Germinal center (tissue), 1 donor: ENCODE results near the gene BSG.
"Not testable (repeated sequence)": the region's sequence is repeated elsewhere in the genome, so short reads cannot be mapped to it uniquely, and the experiment has no call there.

Source experiments
- DNase-seq: peaks from one replicate; pipeline ENCODE4 v3.0.0; 2012; ENCODE audit warnings: mixed read lengths, low spot score

The BSG gene

DNA sequence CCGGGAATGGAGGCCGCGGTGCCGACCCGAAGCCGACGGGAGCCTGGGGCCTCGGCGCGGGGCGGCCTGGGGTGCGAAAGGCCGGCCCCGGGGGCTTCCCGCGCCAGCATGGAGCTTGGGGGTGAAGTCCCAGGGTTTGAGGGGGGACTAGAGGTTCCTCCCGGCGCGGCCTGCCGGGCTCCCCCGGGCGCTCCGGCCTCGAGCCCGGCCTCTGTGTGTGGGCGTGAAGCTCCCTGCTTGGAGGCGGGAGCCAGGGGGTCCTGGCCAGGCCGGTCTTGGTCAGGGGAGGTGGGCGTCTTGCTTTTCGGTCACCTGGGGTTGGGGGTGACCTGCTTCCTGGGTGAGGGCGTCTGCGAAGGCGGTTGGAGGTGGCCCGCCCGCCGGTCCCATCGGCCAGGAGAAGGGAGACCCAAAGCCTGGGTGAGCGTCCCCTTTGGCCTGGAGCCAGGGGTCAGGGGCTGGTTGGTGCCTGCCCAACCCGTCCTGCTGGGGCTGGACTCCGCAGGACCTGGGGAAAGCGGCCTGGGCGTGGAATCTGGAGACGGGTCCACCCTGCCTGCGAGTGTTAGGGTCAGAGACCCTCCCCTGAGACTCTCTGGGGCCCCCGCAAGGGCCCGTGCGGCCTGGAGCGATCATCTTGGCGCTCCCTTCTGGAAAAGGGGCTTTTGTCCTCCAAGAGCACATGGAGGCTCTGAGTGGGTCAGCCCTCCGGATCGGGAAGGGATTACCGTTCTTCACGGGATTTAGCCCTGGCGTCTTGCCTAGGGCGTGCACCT is 535 bp downstream of the BSG start:
- DNase-seq, result no peak

DNA sequence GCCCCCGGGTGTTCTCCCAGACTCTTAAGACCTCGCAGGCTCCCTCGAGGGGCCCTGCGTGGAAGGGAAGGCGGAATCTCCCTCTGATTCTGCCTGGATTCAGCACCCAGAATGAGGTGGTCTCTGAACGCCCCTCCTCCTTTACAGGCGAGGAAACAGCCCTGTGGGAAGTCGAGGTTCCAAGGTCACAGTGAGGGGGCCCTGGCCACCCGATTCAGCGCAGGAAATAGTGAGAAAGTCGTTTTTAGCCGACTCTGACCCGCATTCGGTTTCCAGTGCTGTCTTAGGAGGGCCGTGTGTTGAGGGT is 1.1 kb downstream of the BSG start:
- peak; percentile 20 for DNase-seq

DNA sequence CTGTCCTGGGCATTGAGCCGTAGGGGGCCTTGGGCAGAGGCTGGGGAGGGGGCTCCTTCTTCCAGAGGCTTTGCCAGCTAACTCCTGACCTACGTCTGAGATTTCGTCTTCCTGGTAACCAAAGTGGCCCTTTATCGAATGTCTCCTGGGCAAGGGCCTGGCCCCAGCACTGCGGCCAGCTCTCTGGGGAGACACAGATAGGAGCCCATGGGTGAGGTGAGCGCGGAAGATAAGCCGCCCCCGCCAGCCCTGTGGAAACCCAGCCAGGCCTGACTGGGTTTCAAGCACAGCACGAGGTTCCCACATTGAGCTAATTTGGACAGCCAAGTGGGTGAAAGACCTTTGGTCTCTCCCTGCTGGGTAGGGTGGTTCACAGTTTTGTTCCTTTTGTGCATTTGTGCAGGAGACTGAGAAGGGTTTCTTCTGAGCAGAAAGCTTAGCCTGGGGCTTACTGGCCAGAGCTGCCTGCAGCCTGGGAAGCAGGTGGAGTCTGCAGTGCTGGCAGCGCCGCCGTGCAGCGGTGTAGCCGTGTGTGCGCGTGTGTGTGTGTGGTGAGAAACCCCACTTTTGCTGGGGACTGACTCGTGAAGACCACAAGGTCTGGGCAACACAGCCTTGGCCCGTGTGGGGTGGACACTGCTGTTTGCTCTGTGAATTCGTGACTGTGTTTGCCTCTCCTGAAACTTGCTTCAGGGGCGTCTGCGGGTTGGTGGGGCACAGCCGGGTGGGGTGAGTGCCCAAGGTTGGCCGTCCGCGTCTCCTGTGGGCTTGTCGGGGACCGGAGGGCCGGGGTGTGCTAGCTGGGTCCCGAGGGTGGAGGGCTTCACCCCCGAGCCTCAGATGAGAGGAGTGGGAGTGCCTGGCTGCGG is 2.5 kb downstream of the BSG start:
- peak; percentile 11 for DNase-seq

DNA sequence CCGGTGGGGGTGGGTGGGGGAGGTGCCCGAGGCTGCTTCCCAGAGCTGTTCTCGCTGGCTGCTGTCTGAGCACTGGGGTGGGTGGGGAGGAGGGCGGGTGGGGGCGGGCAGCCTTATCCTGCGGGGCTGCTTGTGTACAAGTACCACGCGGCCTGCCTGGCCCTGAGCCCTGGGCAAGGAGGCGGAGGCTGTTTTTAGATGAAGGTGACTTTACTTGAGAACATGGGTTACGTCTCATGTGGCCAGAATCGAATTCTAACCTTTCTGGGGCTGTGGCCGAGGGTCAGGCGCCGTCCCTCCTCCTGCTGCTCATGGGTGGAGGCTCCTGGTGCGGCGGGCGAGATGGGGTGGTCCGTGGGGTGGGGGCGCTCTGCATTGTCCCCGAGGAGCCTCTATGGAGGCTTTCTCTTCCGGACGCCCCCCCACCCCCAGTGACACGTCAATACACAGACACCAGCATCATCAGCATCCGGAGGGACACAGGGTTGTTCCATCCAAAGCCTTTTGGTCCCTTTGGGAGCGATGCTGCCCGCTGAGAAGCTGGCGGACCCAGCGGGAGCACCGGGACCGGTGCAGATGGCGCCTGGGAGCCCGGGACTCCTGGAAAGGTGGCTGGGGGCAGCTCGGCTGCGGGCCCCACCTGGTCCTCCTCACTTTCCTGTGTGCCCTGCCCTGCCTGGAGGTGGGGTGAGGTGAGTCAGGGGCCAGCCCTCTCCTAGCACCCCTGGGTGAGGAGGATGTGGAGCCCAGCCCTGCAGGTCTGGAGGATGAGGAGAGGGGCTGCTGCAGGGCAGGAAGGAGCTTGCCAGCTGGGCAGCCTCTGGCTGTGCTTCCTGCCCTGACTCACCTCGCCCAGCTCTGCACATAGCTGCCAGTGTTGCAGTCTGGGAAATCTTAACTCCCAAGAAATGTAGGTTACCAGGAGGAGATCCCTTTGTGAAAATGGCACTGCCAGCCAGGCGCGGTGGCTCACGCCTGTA is 3.4 kb downstream of the BSG start:
- DNase-seq, result no peak

DNA sequence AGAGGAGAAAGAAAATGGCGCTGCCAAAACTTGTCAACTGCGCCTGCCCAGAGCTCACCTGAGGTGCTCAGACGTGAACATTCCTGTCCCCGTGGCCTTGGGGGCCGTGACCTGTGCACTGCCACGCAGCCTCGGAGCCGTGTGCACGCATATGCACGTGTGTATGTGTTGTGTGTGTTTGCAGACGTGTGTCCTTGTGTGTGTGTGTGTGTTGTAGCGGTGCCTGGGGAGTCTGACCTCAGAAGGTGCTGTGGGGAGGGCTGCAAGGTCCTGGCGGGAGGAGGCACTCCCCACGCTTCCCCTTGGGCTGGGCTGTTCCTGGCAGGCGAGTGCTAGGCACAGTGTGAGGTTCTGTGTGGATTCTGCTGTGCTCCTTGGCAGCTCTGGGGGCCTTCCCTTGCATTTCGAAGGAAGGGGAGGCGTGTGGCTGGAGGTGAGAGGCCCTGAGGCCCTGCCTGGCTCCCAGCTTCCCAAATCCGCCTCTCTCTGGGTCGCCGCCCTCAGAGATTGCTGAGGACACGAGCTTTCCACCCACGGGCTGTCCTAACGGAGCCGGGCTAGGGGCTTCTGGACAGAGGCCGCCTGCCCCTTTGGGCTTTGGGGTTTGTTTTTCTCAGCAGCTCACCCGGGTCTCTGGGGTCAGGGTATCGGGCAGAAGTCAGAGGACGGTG is 4.5 kb downstream of the BSG start:
- DNase-seq, result no peak

DNA sequence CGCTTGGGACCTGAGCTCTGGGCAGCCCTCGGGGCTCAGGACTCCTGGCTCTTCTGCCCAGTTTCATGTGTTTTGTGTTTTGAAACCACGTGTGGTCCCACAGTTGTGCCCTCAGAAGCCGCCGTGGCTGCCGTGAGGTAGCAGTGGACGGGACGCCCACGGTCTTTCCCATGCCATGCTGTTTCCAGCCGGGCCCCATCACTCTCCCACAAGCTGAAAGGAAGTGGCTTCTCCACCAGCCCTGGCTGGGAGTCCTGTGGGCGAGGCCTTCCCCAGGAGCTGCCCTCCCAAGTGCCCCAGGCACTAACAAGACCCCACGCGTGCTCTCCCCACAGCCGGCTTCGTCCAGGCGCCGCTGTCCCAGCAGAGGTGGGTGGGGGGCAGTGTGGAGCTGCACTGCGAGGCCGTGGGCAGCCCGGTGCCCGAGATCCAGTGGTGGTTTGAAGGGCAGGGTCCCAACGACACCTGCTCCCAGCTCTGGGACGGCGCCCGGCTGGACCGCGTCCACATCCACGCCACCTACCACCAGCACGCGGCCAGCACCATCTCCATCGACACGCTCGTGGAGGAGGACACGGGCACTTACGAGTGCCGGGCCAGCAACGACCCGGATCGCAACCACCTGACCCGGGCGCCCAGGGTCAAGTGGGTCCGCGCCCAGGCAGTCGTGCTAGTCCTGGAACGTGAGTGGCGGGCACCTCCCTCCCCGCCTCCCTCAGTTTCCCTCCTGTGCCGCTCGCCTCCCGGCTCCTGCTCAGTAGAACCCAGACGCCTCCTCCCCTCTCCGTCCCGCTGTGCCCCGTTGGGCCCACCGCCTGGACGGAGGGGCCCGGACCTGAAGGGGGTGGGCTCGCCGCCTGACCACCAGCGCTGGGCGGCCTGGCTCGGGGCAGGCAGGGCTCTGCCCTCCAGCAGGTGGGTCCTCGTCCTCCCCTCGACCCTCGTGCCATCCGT is 5.3 kb downstream of the BSG start:
- DNase-seq, result no peak

DNA sequence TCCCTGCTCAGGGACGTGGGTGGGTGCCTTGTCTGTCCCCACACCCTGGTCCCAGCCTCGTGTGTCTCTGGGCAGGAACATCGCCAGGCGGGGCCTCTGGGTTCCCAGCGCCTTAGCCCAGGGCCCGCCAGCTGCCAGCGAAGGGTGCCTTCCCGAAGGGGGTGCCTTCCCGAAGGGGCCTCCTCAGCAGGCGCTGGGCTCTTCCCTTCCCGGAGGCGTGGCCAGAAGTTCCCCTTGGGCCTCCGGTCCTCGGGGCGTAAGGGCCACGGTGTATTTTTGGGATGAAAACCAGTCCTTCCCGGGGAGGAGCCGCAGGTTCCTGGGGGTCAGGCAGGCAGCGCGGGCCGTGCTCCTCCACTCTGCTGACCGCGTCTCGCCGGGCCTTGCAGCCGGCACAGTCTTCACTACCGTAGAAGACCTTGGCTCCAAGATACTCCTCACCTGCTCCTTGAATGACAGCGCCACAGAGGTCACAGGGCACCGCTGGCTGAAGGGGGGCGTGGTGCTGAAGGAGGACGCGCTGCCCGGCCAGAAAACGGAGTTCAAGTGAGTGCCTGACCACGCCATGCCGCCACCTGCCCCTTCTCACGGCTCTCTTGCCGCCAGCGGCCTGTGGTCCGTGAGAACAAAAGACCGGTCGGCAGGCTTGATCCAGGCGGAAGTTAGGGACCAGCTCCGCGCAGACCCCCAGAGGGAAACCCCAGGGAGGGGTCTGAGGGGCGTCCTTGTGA is 6.9 kb downstream of the BSG start:
- DNase-seq, result no peak

DNA sequence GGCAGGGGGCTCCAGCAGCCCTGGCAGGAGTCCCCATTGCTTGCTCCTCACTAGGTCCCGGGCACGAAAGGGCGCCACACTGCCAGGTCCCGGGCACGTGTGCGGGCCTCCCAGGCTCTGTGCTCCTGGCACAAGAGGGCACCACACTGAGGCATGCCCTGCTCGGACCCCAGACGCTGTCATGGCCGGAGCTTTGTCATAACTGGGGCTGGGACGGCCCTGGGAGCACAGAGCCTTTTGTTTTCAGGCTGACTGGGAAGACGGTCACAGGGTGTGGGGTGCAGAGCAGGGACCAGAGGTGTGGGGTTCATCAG is 7.4 kb downstream of the BSG start:
- DNase-seq, result no peak

DNA sequence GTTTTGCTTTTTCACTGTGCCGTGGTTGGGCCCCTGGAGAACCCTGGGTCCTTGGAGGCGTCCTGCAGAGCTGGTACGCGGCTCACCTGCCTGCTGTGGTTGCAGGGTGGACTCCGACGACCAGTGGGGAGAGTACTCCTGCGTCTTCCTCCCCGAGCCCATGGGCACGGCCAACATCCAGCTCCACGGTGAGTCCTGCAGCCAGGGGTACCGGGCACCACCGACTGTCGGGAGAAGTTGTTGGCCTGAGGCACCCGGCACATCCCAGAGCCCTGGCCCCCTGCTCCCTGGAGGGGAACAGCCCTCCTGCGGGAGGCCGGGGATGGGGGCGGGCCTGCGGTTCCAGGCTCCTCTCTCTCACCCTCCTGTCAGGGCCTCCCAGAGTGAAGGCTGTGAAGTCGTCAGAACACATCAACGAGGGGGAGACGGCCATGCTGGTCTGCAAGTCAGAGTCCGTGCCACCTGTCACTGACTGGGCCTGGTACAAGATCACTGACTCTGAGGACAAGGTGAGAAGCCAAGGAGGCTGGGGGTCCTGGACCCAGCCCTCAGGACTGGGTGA is 8.0 kb downstream of the BSG start:
- DNase-seq, result no peak

DNA sequence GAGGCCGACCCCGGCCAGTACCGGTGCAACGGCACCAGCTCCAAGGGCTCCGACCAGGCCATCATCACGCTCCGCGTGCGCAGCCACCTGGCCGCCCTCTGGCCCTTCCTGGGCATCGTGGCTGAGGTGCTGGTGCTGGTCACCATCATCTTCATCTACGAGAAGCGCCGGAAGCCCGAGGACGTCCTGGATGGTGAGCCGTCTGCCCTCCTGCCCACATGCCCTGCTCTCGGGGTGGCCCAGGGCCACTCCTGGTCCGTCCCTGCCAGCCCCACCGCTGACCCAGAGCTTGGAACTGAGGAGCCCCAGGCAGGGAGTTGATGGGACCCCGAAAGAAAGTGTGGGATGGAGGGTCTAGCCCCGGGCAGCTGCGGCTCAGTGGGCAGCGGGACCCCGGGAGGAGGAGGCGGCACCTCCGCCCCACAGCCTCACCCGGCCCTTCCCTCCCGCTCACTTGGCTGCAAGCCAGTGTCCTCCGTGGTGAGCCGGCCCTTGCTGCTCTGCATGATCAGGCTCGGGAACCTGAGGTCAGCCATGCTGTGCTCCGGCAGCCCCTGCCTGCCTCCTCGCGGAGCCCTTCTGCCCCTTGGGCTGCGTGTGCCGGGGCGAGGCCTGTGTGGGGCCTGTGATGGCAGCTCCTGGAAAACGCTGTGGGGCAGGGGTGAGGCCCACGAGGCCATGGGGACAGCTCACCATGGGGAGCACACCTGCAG is 9.2 kb downstream of the BSG start:
- no peak for DNase-seq

DNA sequence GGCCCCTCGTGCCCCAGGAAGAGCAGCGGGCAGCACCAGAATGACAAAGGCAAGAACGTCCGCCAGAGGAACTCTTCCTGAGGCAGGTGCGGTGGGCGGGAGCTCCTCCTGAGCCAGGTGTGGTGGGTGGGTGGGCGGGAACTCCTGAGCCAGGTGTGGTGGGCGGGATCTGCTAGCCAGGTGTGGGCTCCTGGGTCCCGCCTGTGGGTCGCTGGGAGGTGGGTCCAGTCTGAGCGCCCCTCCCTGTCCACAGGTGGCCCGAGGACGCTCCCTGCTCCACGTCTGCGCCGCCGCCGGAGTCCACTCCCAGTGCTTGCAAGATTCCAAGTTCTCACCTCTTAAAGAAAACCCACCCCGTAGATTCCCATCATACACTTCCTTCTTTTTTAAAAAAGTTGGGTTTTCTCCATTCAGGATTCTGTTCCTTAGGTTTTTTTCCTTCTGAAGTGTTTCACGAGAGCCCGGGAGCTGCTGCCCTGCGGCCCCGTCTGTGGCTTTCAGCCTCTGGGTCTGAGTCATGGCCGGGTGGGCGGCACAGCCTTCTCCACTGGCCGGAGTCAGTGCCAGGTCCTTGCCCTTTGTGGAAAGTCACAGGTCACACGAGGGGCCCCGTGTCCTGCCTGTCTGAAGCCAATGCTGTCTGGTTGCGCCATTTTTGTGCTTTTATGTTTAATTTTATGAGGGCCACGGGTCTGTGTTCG is 10.3 kb downstream of the BSG start:
- DNase-seq, result no peak

DNA sequence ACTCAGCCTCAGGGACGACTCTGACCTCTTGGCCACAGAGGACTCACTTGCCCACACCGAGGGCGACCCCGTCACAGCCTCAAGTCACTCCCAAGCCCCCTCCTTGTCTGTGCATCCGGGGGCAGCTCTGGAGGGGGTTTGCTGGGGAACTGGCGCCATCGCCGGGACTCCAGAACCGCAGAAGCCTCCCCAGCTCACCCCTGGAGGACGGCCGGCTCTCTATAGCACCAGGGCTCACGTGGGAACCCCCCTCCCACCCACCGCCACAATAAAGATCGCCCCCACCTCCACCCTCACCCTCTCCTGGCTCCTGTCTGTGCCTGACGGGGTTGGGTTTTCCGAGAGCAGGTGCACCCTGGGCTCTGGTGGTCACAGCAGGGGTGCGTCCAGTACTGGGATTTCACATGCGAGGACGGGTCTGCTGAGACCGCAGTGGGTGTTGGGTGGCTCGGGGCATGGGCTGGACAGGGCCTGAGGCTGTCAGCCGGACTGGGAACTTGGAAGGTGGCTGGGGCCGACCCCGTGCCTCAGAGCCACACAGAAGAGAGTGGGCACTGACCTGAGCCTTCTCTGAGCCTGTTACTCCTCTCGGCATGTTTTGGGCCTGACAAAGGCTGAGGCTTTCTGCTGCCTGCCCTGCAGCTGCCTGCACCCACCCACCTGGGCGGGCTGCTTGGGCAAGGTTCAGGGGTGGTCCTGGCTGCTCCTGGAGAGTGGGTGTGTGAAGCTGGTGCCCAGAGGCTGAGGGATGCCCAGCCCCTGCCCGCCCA is 11.0 kb downstream of the BSG start:
- DNase-seq, result no peak

DNA sequence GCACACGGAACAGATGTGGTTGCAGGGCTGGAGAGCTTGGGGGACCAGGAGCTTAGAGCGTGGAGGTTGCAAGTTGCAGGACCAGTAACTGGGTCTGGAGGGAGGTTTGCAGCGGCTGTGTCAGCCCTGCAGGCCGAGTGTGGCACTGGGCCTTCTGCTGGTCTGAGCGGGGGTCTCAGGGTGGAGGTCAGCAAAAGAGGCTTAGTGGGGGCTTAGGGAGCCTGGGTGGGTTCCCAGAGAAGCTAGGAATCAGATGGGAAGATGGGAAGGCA is 11.5 kb downstream of the BSG start:
- DNase-seq, result no peak

DNA sequence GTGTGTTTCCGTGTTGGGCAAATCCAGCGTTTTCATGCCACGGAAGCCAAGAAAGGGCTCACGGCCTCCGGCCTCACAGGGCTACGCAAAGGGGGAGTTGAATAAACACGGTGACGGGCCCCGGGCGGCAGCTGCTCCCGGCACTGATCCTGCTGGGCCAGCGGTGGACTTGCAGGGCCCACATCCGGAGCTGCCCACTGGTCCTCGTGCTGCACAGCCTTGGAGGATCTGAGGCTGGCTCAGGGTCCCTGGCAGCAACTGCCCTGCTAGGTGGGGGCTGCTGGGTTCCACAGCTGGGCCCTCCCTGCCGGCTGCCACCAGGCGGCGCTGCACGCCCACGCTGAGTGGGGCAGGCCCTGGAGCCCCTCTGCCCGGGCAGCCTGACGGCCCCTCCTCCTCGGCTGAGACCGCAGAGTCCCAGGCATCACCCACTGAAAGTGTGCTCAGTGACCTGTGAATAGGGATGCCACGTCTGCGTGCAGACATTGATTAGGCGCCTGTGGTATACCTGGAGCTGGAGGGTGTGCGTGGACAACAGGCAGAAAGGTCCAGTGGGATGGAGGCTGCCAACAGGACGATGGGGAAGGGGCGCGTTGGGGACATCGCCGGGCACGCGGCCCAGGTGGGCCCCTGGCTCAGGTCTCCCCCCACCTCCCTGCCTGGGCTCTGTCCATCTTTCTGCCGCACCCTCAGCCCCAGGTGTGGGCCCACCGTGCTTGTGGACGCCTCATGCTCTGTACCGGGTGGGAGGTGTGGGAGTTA is 12.0 kb downstream of the BSG start:
- DNase-seq, result peak; percentile 82

DNA sequence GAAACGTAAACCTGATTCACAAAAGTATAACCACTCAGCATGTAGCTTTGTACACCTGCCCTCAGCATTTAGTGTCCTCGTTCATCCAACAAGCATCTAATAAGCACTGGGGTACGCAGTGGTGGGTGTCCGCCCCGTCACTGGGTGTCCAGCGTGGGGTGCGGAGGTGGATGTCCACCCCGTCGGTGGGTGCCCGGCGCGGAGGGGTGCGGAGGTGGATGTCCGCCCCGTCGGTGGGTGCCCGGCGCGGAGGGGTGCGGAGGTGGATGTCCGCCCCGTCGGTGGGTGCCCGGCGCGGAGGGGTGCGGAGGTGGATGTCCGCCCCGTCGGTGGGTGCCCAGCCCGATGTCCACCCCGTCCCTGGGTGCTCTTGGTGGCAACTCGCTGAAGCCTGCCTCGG is 12.8 kb downstream of the BSG start:
- DNase-seq, result not testable (repeated sequence)

DNA sequence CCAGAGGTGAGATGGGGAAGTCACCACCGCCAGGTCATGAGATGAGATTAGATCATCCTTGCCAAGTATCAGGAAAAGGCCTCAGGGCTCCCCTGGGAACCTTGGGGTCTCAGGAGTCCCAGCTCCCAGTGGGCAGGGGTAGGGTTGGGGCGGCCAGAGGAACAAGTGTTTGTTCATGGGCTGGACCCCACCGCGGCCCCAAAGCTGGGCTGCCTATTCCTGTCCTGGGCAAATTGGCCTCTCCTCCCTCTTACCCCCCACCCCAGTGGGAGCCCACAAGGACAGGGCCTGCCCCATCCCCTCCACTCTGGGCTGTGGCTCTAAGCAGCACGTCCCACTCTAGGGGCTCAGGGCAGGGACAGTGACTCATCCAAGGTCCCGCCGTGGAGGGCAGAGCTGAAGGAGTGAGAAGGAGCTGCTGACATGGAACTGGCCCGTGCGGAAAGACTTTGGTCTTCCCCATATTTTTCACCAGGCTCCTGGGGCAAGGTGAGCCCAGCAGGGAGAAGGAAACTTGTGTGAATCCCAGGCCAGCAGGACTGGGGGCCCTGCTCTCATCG is 13.2 kb downstream of the BSG start:
- no peak for DNase-seq
